GM21390 (cell line): ENCODE data around the gene PSMC1.

Experiments
- ATAC-seq: cut with Tn5 transposase; IDR thresholded peaks from one replicate; pipeline ENCODE4 v1.9.1; 2021; ENCODE audit not compliant: unreplicated experiment

Gene PSMC1

DNA sequence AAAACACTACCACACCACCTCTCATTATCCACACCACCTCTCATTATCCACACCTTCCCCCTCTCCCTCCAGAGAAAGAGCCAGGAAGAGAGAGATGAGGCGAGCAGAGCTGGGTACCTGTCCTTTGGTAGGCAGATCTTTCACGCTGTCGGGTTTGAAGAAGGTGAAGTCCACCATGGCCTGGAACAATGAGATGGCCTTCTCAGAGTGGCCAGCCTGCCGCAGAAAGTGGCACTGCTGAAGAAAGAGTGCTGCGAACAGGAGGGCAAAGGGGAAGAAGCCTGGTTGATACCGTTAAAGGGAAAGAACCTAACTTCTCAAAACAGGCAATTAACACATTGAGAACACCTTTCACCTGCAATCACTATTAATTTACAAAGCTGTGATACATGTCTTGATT is 44.8 kb downstream of the PSMC1 start:
- ATAC-seq, result no peak

DNA sequence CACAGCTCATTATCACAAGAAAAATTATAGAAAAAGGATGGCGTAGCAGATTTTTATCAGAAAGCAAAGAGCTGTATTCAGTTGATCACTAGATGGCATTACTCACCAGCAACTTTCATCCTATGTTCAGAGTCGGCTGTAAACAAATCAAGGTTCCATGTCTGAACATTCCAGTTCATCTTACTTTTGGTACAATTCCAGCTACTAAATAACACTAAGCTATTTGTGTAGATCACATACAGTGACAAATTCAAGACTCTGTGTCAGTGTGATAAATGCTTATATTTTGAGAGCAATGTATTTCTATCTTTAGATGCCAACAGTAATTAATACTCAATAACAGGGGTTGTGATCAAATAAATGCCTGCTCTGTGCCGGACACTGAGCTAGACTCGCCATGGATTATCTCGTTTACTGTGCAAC is 45.3 kb downstream of the PSMC1 start:
- no peak for ATAC-seq

- no peak for ATAC-seq
Measured at GRCh38 chr14:90302529-90303303, 46.4 kb downstream of the PSMC1 start.

DNA sequence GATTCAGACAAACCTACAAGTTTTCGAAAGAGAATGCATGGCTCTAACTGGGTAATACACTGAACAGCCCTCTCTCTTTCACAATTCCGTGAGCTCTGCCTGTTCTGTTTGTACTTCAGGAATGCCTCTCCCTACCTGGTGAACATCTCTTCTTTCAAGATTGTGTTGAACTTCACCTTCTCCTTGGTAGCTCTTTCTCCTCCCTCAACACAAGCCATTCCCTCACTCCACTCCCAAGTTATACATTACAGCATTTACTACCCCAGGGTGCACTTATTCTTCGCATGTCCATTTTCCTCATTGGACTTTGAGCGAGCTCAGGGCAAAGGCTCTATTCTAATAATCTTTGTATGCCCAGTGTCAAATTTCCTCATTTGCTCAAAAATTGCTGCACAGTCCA is 47.1 kb downstream of the PSMC1 start:
- ATAC-seq, result no peak

- no peak for ATAC-seq
Measured at GRCh38 chr14:90304502-90304901, 48.1 kb downstream of the PSMC1 start.

GRCh38 chr14:90305176-90305601 is 48.8 kb downstream of the PSMC1 start:
- no peak for ATAC-seq

- no peak for ATAC-seq
Measured at GRCh38 chr14:90308561-90308960, 52.2 kb downstream of the PSMC1 start.

DNA sequence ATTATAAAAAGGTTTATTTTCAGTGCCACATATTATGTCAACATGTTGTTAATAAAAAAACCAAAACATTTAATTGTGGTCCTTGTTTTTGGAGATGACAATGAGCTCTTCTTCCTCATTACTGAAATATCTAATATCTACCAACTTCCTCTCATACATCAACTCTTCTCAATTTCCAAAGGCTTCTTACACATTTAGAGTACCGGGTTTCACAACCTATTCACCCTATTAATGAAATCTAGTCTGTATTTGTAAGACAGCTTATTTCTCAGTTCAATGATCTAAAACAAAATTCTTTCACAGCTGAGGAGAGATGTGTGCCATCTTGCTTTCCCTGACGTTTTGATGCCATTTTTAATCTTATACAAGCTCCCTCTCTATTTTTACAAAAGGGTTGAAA is 60.9 kb downstream of the PSMC1 start:
- ATAC-seq, result no peak

- no peak for ATAC-seq
Measured at GRCh38 chr14:90318016-90318415, 61.7 kb downstream of the PSMC1 start.

- no peak for ATAC-seq
Measured at GRCh38 chr14:90319173-90319572, 62.8 kb downstream of the PSMC1 start.

- no peak for ATAC-seq
Measured at GRCh38 chr14:90319634-90320541, 63.5 kb downstream of the PSMC1 start.

DNA sequence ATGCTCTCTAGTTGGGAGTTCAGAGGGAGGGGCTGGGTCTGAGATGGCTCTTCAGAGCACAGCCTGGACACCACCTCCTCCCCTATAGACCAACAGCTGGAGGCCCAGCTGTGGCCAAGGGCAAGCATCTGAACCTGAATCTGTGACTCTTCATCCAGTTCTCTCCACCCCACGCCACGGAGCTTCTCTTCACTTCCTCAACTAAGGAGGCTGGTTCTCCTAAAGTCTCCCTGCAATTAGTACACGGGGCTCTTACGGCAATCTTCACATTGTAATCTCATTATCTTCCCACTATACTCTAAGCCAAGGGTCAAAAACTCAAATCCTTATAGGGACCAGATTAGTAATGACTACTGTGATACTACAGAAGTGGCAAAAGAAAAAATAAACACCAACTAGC is 65.5 kb downstream of the PSMC1 start:
- ATAC-seq, result no peak
